HG03280 (cell line): ENCODE measurements around the gene MFSD11.
"Not testable (repeated sequence)": the region's sequence is repeated elsewhere in the genome, so short reads cannot be mapped to it uniquely, and the experiment has no call there.

ENCODE experiments used
- ATAC-seq: cut with Tn5 transposase; IDR thresholded peaks from one replicate; pipeline ENCODE4 v1.9.1; 2021; ENCODE audit warnings: mild to moderate bottlenecking, moderate library complexity; ENCODE audit not compliant: unreplicated experiment

MFSD11 gene

DNA sequence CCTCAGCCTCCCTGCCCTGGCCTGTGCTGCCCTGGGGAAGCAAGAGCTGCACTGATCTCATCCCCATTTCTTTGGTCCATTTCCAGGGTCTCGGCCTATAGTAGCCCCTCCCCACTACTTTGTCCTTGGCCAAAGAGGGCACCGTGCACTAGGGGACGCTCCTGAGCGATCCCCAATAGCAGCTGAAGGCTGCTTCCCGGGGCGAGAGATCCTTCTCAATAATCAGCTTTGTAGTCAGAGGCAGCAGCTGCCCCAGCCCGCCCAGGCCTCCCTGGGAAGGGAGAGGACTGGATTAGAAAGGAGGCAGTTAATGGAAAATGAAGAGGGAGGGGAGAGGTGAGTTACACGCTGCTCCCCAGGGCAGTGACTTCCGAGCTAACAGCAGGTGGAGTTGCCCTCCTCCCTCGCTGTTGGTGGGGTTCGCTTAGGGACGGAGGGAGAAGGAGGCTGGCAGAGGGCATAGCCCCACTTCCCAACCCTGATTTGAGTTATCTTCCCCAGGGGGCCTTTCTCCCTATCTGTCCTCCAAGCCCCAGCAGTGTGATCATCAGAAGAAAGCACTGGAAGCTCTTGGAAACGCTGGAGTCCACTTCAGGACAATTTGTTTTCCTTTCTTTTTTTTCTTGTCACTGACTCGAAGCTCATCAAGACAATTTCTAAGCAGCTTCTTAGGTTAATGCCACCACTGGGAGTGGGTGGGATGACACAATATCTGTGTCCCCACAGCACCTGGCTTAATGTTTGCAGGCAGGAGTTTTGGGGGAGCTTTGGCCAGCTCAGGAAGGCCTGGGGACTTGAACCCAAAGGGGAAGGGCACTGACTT, 29.7 kb upstream of the MFSD11 start:
- ATAC-seq, result no peak

DNA sequence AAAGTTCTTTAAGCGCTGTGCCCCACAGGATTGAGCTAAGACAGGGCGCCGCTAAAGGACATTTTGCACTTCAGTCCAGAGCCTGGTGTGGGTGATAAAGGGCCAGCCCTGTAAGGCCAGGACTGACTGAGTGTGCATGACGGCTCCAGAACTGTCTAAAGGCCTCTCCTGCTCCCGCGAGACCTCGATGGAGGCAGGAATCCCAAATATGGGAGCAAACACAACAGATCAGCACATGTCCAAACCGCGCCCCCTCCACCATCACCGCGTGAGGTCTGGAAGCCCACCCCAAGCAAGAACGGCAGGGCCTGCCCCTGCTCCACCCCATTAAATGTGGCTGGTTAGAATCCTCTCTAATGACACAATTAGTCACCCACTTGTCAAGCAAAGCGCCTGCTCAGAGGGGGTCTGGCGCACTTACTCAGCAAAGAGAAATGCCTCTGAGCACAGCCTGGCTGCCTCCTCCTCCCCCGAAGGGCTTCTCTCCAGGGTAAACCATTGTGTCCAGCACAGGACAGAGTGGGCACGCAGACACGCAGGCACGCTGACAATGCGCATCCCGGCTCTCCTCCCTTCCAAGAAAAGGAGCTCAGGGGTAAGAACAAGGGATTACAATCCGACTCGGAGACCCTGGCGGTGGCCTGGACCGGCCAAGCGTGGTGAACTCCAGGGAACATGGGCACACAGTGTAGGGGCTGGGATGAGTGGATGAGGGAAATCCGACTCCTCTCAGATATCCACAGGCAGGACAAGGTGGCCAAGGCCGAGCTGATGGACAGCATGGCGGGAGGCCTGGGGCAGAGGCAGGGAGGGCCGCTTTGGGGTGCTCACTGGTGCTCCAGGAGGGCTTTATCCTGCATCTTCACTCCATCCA, 28.6 kb upstream of the MFSD11 start:
- ATAC-seq, result no peak

DNA sequence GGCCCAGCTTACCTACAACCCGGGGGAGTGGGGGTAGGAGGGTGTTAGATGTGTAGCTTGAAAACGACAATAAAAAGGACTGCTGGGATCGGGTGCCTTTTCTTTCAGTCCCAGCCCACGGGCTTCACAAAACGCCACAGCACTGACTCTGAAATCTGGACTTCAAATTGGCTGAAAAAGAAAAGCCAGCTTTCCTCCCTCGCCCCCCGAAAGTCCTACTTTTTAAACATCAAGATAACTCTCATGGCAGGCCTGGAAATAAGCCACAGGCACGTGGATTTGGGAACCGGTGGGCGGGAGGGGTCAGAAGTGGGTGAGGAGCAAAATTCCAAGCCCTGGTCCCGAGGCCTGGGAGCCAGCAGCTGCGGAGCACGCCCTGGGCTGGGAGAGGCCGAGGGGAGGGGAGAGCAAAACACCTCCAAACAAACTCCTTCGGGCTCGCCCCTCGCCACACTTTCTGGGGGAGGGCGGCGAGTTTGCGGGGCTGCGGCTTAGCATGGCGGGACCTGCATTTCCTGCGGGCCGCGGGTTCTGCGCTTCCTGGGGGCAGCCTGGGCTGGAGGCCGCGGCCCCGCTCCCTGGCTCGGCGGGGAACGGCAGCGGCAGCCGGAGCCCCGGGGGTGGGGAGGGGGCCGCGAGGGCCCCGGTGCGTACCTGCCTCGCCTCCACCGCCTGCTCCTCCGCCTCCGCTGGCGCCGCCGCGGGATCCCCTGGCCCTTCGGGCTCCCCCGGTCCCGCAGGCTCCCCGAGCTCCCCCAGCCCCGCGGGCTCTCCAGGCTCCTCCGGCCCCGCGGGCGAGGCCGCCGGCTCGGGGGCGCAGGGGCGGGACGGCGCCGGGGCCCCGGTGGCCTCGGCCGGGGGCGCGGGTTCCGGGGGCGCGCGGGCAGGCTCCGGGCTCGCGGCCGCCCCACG, 27.7 kb upstream of the MFSD11 start:
- peak; percentile 30 for ATAC-seq

DNA sequence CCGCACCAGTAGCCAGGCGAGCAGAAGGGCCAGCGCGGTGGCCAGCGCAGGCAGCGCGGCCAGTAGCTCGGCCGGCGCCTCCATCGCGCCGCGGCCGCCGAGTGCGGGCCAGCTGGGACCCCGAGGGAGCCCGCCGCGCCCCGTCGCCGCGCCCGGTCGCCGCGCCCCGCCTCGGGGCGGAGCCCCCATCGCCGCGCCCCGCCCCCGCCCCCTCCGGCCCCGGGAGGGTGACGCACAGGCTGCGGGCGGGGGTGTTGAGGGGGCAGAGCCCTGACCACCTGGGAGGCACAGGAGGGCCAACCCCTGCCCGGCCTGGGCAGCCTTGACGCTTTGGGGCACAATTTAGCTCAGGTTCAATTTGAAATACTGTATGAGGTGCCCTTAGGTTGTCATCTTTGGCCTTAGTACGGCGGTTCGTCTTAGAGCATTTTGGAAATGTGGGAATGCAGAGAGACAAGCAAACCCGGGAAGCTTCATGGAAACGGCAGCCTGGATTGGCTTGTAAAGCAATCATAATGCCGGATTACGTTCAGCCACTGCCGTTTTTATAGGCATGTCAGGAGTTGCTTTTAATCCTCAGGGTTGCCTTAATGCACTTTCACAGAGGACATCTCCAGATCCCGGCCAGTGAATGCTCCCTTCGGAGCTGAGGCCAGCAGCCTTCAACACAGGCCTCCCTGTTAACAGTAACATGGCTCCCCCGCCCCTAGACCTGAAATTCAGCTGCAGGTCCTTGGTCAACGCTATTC, 26.9 kb upstream of the MFSD11 start, which contains the start of gene MXRA7:
Gene MXRA7, minus strand, starts transcription at position 103 of the 749 bp plus-strand sequence. Its CDS starts 19 bp downstream, at position 84.
- peak; percentile 55 for ATAC-seq

DNA sequence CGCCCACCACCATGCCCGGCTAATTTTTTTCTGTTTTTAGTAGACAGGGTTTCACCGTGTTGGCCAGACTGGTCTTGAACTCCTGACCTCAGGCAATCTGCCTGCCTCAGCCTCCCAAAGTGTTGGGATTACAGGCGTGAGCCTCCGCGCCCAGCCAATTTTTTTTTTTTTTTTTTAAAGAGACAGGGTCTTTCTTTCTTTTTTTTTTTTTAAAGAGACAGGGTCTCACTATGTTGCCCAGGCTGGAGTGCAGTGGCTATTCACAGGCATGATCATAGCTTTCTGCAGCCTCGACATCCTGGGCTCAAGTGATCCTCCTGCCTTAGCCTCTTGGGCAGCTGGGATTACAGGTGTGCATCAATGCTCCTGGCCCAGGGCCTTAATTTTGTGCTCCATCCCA, 25.6 kb upstream of the MFSD11 start:
- not testable (repeated sequence) for ATAC-seq

DNA sequence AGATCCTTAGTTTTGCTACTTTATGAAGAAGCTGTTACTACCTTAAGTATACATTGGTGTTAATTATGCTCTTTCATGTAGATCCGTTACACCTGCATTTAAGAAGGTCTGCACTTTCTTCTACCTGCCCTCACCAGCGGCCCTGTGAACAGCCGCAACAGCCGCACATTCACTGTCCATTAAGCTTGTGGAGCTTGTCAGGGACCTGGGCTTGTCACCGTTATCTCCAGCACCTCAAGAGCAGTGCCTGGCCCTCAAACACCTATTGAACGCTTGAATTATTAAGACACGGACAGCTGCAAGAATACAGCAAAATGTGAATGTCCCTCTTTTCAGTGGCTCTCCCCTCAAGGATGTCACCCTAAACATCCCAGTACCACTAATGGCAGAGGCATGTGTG, 24.2 kb upstream of the MFSD11 start:
- ATAC-seq, result no peak

- no peak for ATAC-seq
These were observed 23.6 kb upstream of the MFSD11 start for GRCh38 chr17:76714336-76714735.

DNA sequence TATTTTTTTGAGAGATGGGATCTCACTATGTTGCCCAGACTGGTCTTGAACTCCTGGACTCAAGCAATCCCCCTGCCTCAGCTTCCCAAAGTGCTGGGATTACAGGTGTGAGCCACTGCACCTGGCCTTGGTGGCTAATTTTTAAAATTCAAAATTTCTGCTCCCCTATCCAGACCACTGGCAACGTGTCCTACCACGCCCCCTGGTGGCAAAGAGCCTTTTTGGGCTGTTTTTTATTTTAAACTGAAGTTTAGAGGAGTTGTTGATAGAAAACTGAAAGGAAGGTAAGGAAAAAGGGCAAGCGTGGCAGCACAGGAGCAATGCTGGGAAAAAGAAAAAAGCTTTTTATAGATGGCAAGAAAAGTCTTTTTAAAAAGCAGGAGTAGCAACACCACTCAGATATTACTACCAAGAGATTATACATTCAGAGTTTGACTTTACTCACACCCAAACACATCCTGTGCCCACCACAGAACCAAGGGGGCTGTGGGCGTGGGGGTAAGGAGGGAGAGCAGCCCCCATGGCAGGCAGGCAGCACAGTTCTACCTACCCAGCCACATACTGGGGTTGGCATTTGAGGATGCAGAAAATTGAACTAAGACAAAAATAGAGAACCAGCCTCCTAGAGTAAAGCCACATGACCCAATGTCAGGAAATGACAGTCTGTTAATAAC, 23.0 kb upstream of the MFSD11 start:
- ATAC-seq, result no peak

GRCh38 chr17:76715496-76715830, 22.5 kb upstream of the MFSD11 start:
- ATAC-seq, result no peak

- no peak for ATAC-seq
These were observed 21.6 kb upstream of the MFSD11 start for GRCh38 chr17:76716146-76716838.

GRCh38 chr17:76716839-76717215, 21.1 kb upstream of the MFSD11 start:
- ATAC-seq, result no peak

DNA sequence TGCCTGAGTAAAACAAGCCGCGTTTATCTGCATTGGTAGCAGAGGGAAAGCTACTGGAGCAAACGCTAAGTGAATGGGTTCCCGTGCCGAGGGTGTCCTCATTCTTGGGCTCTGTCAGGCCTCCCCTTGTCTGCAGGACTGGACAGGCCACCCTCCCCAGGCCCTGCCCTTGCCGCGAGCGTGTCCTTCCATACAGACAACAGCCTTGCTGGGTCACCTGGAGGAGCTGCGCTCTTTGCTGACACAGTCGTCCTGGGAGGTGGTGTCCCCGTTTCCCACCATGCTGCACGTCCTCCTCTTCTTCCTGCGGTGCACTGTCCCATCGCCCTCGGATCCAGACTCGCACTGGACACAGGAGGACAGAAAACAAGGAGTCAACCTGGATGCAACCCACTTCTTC, 19.4 kb upstream of the MFSD11 start:
- ATAC-seq, result no peak

DNA sequence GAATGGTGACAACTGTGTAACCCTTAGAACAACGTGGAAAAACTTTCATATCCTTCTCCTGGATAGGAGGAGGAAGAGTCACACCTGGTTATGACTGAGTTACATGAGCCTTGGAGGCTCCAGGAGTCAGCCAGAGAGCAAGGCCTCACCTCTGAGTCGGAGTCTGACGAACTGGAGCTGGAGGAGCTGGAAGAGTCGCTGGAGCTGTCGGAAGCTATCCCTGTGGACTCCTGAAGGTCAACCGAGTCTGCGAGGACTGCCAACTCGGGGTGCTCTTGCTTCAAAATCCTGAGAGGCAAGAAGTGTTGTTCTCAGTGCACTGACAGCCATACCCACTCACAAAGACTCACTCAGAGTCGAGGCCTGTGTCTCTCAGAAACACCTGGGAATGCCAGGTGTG, 17.7 kb upstream of the MFSD11 start:
- no peak for ATAC-seq

DNA sequence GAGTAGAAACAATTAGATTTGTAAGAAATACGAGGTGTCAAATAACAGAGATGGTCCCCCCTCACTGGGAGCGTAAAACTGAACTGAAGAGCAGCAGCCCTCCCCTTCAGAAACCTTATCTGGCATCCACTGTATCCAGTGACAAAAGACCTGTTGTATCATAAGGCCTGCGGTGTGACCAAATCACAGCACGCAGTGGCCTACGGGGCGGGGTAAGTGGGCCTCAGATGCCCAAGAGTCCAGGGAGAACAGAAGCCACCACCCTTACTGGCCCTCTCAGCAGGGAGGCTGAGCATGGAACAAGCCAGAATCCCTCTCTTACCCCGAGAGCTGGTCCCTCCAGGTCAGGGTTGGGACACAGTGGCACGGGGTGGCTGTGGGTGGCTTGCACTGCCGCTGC, 17.0 kb upstream of the MFSD11 start:
- no peak for ATAC-seq

GRCh38 chr17:76721463-76721862, 16.5 kb upstream of the MFSD11 start:
- ATAC-seq, result no peak

DNA sequence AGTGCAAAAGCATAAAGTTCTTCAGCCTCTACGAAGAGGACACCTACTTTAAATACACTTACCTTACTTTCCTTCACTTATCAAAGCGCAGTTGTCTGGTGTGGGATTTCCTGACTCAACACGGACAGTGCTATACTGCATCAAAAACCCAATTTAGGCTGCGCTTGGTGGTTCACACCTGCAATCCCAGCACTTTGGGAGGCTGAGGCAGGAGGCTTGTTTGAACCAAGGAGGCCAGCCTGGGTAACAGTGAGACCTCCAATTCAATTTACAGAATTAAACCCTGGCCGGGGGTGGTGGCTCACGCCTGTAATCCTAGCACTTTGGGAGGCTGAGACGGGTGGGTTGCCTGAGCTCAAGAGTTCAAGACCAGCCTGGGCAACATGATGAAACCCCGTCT, 15.6 kb upstream of the MFSD11 start:
- ATAC-seq, result no peak

- not testable (repeated sequence) for ATAC-seq
These were observed 14.9 kb upstream of the MFSD11 start for GRCh38 chr17:76722977-76723376.

DNA sequence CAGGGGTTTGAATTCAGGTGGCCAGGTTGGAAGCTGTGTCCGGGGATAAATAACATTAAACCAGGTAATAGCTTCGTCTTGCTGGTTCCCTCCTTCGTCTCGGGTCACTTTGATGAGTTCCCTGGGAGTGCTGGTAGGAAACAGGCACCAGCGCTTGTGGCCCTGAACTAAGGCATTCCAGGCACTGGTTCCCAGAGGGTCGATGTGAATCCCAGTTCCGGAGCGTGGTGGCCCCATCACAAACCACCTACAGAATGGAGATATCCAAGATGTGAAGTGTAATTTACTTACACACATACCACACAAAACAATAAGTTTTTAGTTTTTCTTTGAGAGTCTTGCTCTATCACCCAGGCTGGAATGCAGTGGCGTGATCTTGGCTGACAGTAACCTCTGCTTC, 14.1 kb upstream of the MFSD11 start:
- ATAC-seq, result no peak

- peak; percentile 19 for ATAC-seq
These were observed 12.2 kb upstream of the MFSD11 start for GRCh38 chr17:76725580-76726230.
